ENCODE measurements around the gene GATAD2B. TPM values are rescaled to one million over a fixed set of nuclear protein-coding genes. Genes with fewer than 3 reads are reported as not detected.

The GATAD2B gene
- total RNA-seq, 4 donors from 2014 or later: 20.1 to 28.8 (median 21.5) TPM

- Histone ChIP-seq H3K27ac (peak overlapping the region in 2 of 3 donors; percentile 12 to 24), H3K27me3 (no peaks in the 10 kb centered on the region), H3K9me3 (no peaks in the 10 kb centered on the region), H3K4me3 (replicated peaks in 1 of 3) (no peak overlapping the region), H3K36me3 (peaks cover 5 to 12% of the 10 kb centered on the region in 2 donors), H3K4me1 (peaks cover 0 to 14% of the 10 kb centered on the region in 2 donors)
- TF ChIP-seq CTCF (IDR thresholded peaks at IDR 0.05) (no peak), POLR2A (IDR thresholded peaks at IDR 0.05) (no peak)
- intact Hi-C loops (cut with DNase I): no loop called here
- WGBS, 2 donors: 66 to 70% methylated on average over 3 of the region's 3 CpGs
- DNase-seq: no peak
Observed at GRCh38 chr1:153803470-153804056, 119.2 kb downstream of the GATAD2B start.

DNA sequence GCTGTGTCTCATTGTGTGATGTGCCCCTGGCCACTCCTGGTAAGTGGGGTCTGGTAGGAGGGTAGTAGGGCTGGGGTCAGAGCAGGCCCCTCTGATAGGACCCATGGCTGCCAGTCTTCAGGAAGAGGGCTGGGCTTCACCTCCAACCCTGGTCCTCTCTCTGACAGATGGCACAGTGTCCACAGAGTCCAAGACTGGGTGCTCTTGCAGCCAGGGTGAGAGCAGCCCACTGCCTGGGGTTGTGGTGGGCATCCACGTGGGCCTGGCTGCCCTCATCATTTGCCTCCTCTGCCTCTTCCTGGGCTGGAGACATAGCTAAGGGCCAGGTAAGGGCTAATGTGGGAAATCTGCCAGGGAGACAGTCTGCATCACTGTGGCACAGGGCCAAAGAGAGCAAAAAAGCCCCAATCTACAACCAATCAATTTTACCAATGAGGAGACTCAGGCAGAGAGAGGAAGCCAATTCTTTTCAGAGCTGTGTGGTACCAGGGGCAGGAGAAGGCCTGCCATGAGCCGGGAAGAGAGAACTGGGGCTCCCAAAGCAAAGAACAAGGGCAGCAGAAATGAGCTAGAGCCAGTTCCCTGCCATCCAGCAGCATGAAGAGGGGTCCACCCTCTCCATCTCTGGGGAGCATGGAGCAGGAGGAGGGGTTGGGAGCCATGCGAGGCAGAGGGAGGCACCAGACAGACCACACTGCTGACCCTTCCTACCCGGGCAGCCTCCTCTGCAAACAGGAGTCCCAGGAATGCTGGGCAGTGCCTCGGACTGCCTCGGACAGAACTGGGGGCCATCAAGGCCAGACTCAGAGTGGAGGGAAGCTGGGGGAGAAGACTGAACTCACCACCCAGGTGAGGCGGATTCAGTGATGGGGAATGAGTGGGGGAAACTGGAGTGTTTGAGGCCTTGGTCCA is 120.7 kb downstream of the GATAD2B start:
- WGBS, 2 donors: 86% methylated on average over 7 of the region's 7 CpGs
- Histone ChIP-seq H3K36me3 (no peaks in the 10 kb centered on the region), H3K9me3 (no peaks in the 10 kb centered on the region), H3K27me3 (no peaks in the 10 kb centered on the region), H3K27ac (no peak overlapping the region), H3K4me1 (peaks cover 0 to 14% of the 10 kb centered on the region in 2 donors), H3K4me3 (replicated peaks in 1 of 3) (no peak overlapping the region)
- TF ChIP-seq CTCF (IDR thresholded peaks at IDR 0.05) (no peak), POLR2A (IDR thresholded peaks at IDR 0.05) (no peak)
- intact Hi-C loops (cut with DNase I): no loop called here
- DNase-seq: no peak

DNA sequence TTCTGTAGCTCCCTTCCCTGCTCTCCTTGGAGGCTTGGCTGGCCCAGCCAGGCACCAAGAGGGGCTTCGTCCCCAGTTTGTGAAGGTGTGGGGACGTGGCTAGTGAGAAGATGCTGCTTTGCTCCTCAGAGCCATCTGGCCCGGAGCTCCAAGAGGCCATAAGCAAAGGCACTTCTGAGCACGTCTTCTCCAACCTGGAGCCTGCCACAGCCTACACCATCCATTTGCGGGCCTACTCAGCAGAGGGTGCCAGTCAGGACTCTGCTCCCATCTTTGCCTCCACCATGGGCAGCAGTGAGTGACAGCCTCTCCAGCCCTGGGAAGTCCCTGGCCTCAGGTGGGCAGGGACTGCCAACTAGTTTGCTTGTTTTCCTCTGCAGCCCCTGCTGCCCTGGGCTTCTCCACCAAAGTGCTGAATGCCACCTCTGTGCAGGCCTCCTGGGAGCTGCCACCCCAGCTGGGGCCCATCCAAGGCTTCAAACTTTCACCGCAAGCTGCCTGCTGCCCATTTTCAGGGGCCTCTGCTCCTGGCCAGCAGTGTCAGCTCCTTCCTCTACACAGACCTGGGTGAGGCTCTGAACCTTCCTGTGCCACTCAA is 121.6 kb downstream of the GATAD2B start:
- H3K4me1 ChIP-seq: peaks cover 0 to 14% of the 10 kb centered on the region in 2 donors
- H3K27me3 ChIP-seq: no peaks in the 10 kb centered on the region
- no peak for DNase-seq
- H3K4me3 ChIP-seq (replicated peaks in 1 of 3): no peak overlapping the region
- no peaks in the 10 kb centered on the region for H3K36me3 ChIP-seq
- TF ChIP-seq POLR2A (IDR thresholded peaks at IDR 0.05) (no peak), CTCF (IDR thresholded peaks at IDR 0.05) (no peak)
- intact Hi-C loops (cut with DNase I): no loop called here
- H3K9me3 ChIP-seq: no peaks in the 10 kb centered on the region
- 97 to 99% methylated on average over 5 to 6 of the region's 6 CpGs for WGBS, 2 donors
- H3K27ac ChIP-seq: no peak overlapping the region

GRCh38 chr1:153800516-153800915 is 122.3 kb downstream of the GATAD2B start:
- intact Hi-C loops (cut with DNase I): no loop called here
- TF ChIP-seq CTCF (IDR thresholded peaks at IDR 0.05) (no peak), POLR2A (IDR thresholded peaks at IDR 0.05) (no peak)
- no peak for DNase-seq
- H3K27me3 ChIP-seq: no peaks in the 10 kb centered on the region
- H3K36me3 ChIP-seq: no peaks in the 10 kb centered on the region
- no peak overlapping the region for H3K4me3 ChIP-seq (replicated peaks in 1 of 3)
- no peaks in the 10 kb centered on the region for H3K9me3 ChIP-seq
- no peak overlapping the region for H3K27ac ChIP-seq
- H3K4me1 ChIP-seq: peaks cover 0 to 10% of the 10 kb centered on the region in 2 donors
- WGBS, 2 donors: 78 to 100% methylated on average over 1 to 3 of the region's 7 CpGs

All from thyroid gland (tissue), 4 donors.